RWPE1 (cell line): Measurements from ENCODE around the gene LLGL1.
"Not testable (repeated sequence)": the region's sequence is repeated elsewhere in the genome, so short reads cannot be mapped to it uniquely, and the experiment has no call there.

Experiments used
- CTCF ChIA-PET: fragments of 350-600 bp; sonication (Branson Sonifier 250); formaldehyde crosslinking; extraction: SDS; loops from one replicate; lab custom pipeline; 2021; lab: Yijun Ruan, JAX
- POLR2A ChIA-PET: fragments of 400-600 bp; formaldehyde crosslinking; extraction: SDS; loops from one replicate; lab custom pipeline; 2020; ENCODE audit warnings: antibody characterized with exemption; ENCODE audit not compliant: low non-redundant PET; lab: Yijun Ruan, JAX
- DNase-seq: peaks from one replicate; pipeline ENCODE4 v3.0.0; 2012; ENCODE audit warnings: low spot score
- H3K27ac ChIP-seq: fragments of 450-650 bp; 2 replicates; pipeline ENCODE4 v1.5.1; 2017
- TF ChIP-seq, protein P1 (sequence below): fragments of 450-650 bp; conservative IDR thresholded peaks from 2 replicates; pipeline ENCODE4 v1.5.1; 2017; ENCODE audit warnings: low read depth, mild to moderate bottlenecking

LLGL1 gene

DNA sequence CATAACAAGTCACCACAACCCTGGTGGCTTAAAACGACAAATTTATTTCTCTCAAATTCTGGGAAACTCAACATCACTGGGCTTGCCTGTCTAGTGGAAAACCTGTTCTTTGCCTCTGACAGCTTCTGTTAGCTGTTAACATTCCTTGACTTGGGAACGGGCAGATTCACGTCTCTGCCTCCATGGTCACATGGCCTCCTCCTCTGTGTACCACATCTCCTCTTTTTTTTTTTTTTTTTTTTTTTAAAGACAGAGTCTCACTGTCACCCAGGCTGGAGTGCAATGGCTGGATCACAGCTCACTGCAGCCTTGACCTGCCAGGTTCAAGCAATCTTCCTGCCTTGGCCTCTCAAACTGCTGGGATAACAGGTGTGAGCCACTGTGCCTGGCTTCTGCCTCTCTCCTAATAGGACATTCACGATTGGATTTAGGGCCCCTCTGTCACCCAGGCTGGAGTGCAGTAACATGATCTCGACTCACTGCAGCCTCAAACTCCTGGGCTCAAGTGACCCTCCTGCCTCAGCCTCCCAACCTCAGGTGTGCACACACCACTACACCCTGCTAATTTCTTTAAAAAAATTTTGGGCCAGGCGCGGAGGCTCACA is 11.7 kb upstream of the LLGL1 start:
- CTCF ChIA-PET, result interaction anchor here (1.5 kb wide), 1 partner anchor 22 kb away, joined by 4 read pairs; no protein-coding TSS in a partner anchor

DNA sequence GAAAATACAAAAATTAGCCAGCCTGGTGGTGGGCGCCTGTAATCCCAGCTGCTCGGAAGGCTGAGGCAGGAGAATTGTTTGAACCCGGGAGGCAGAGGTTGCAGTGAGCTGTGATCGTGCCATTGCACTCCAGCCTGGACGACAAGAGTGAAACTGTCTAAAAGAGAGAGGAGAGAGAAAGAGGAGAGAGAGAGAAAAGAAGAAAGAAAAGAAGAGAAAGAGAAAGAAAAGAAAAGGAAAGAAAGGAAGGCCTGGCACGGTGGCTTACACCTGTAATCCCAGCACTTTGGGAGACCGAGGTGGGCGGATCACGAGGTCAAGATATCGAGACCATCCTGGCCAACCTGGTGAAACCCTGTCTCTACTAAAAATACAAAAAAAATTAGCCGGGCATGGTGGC is 8.5 kb upstream of the LLGL1 start:
- H3K27ac ChIP-seq, POLR2A ChIA-PET, DNase-seq: not testable (repeated sequence)
- CTCF ChIA-PET, result interaction anchor here (0.7 to 1.4 kb wide), 3 partner anchors 26 to 106 kb away, joined by 3 to 6 read pairs (median 5); no protein-coding TSS in a partner anchor

More for the DNA sequence above, 11.7 kb upstream of the LLGL1 start:
- TF ChIP-seq, protein P1, sequence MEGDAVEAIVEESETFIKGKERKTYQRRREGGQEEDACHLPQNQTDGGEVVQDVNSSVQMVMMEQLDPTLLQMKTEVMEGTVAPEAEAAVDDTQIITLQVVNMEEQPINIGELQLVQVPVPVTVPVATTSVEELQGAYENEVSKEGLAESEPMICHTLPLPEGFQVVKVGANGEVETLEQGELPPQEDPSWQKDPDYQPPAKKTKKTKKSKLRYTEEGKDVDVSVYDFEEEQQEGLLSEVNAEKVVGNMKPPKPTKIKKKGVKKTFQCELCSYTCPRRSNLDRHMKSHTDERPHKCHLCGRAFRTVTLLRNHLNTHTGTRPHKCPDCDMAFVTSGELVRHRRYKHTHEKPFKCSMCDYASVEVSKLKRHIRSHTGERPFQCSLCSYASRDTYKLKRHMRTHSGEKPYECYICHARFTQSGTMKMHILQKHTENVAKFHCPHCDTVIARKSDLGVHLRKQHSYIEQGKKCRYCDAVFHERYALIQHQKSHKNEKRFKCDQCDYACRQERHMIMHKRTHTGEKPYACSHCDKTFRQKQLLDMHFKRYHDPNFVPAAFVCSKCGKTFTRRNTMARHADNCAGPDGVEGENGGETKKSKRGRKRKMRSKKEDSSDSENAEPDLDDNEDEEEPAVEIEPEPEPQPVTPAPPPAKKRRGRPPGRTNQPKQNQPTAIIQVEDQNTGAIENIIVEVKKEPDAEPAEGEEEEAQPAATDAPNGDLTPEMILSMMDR, result no peak
- 0 out of 2 replicates have a peak overlapping the region, but pooled peaks have one; percentile 17 for H3K27ac ChIP-seq
- no peak for DNase-seq
- POLR2A ChIA-PET, result interaction anchor here (0.6 kb wide), 1 partner anchor 9 kb away, joined by 6 read pairs; no protein-coding TSS in a partner anchor

DNA sequence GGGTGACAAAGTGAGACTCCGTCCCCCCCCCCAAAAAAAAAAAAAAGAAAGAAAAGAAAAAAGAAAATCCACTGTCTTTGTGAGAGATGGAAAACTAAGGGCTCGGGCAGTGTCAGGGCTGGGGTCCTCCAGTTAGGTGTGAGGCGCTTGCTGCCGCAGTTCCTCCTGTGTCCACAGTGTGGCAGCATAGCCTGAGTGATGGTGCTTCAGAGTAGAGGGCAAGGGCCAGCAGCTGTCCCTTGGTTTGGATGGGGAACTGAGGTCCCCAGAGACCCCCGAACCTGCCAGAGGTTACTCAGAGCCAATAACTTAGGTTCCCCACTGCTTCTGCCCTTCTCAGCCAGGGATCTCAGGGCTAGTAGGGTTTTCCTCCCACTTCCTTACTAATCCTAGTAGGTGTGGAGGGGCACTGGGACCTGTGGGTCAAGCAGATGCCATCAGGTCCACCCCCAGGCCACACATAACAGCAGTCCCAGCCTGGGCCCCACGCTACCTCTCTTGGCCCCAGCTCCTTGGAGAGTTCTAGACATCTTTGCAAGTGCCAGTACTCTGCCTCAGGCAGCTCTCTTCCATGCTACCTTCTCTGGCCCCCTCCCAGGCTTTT is 7.9 kb upstream of the LLGL1 start:
- H3K27ac ChIP-seq, result no peak overlapping the region
- ChIA-PET CTCF (interaction anchor here (0.5 to 1.4 kb wide), 12 partner anchors 10 to 113 kb away, joined by 3 to 7 read pairs (median 4); no protein-coding TSS in a partner anchor), POLR2A (no interaction called here)
- peak; percentile 75 for DNase-seq
- TF ChIP-seq, protein P1, result peak; percentile 95

DNA sequence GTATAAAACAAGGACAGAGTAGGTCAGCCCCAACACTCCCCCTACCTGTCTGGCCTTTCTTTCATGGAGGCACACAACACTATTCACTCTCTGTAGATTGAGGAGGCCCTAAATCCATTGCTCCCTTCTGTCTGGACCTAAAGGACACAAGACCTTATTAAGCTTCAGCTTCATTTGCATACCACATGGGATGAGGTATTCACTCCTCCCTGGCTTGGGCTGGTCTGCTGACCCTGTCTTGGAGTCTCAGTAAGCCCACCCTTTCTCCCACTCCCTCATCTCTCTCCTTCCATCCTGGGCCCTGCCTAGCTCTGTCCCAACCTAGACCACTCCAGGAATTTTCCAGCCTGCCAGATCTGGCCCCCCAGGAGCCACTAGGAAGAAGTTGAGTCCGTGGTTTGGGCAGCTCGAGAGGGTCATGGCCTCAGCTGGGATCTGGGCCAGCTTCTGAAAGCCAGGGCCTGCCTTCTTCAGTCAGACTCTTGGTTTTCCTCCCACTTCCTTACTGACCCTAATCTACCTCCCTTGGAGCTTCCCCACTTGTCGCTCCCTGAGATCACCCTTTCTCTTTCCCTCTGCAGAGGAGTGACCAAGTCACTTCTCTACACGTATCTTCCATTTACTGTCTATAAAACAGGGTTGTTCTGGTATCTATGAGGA is 6.5 kb upstream of the LLGL1 start:
- TF ChIP-seq, protein P1, result no peak
- POLR2A ChIA-PET, result no interaction called here
- H3K27ac ChIP-seq, result peak overlapping the region; percentile 29; the same call in 1 of the 2 replicates
- CTCF ChIA-PET, result interaction anchor here (0.6 kb wide), 1 partner anchor 25 kb away, joined by 3 read pairs; no protein-coding TSS in a partner anchor
- DNase-seq, result no peak

DNA sequence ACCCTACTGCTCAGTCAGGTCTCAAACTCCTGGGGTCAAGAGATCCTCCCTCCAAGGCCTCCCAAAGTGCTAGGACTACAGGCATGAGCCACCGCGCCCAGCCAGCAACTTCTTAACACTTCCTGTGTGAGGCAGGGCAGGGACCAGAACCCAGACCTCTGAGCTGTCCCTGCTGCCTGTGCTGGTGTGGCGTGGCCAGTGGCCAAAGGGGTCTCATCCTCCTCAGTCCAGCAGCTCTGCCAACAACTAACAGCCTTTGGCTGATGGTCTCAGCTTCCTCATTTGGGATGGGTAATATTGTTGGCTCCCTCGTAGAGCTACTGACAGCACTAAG is 1.4 kb upstream of the LLGL1 start:
- DNase-seq, result no peak
- H3K27ac ChIP-seq, result peak overlapping the region; percentile 6; the same call in 1 of the 2 replicates
- CTCF ChIA-PET, result interaction anchor here (0.7 kb wide), 1 partner anchor 198 kb away, joined by 5 read pairs; no protein-coding TSS in a partner anchor
- POLR2A ChIA-PET, result no interaction called here
- TF ChIP-seq, protein P1, result no peak

DNA sequence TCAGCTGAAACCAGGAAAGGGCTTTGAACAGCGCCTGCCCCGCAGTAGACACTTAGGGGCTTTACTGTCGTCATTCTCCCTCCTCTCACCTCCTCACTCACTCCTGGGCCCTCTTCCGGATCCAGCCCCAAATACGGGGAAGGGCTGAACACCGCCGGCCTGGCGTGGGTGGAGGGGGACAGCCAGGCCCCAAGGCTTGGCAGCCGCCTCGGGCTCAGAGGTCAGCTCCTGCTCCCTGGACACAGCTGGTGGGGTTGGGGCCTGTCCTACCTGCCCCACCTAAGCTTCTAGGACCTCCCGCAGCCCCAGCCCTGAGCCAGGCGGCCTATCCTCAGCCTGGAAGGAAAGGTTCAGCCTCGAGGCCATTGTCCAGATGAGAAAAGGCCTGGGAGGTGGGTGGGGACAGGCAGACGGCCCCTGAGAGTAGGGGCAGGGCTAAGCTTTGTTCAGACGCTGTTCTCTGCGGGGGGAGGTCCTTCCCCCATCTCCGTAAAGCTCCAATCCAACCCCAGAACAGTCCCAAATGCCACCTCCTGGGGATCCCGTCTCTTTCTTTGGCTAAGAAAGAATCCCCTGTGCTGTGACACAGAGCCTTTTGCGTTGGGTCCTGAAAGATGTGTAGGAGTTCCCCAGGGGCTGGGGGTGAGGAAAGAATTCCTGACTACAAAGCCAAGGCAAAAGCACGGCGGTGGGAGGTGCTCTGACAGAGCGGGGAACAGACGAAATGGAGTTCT is 881 bp upstream of the LLGL1 start:
- DNase-seq, result no peak
- CTCF ChIA-PET, result interaction anchor here (0.6 kb wide), 1 partner anchor 1367 kb away, joined by 6 read pairs; no protein-coding TSS in a partner anchor
- POLR2A ChIA-PET, result no interaction called here
- peak overlapping the region; percentile 80 for H3K27ac ChIP-seq
- TF ChIP-seq, protein P1, result no peak
